ENCODE measurements around the gene UACA. TPM values are rescaled to one million over a fixed set of nuclear protein-coding genes. Genes with fewer than 3 reads are reported as not detected.

Gene UACA
- total and polyA plus RNA-seq, 2 of the 8 experiments (the other 6 are each of a cell fraction or from before 2014, with no cell fraction given): 28.6 to 38.9 TPM

DNA sequence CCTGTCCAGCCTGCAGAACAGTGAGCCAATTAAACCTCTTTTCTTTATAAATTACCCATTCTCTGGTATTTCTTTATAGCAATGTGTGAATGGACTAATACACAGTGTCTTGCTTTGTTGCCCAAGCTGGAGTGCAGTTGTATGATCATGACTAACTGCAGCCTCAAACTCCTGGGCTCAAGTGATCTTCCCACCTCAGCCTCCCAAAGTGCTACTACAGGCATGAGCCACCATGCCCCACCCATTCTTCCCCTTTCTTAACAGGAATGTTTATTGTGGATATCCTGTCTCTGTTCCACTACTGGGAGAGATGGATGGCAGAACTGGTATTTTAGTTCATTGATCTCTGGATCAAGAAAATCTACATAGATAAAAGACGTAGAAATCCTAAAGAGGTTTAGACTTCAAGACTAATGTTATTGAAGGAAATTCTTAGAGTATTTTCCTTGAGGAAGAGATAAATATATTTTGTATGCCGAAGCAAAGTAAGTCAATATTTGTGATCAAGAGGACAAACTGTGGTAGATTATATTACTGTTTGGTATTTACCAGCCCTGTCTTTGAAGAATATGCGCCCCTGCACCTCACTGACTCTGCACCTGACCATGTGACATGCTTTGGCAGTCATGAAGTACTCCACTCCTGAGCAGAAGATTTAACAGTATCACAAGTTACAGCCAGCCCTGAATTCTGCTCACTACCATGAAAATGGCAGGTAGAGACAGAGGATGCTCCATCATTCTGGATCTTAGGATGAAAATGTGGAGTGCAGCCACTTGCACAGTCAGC lies 42.9 kb downstream of the UACA start:
- Histone ChIP-seq H3K9ac (replicated peaks in 1 of 4; ENCODE audit: extremely low read depth in 1 of 4, low read depth in 3 of 4, low read length in 3 of 4) (no peak overlapping the region), H3K23ac (ENCODE audit: insufficient read length) (no peak overlapping the region), H3K79me2 (ENCODE audit: control insufficient read depth in 1 of 2, insufficient read depth in 2 of 2, low read length in 2 of 2) (no peaks in the 10 kb centered on the region; a peak in 1 of 4 replicates), H2BK5ac (ENCODE audit: low read depth, low read length) (no peak overlapping the region), H3K27me3 (replicated peaks in 1 of 4; ENCODE audit: control insufficient read depth in 3 of 4, extremely low read depth in 1 of 4, insufficient read depth in 3 of 4, low read length in 3 of 4) (no peaks in the 10 kb centered on the region), H3K14ac (ENCODE audit: insufficient read length) (no peak overlapping the region), H3K4ac (replicated peaks; ENCODE audit: insufficient read length, low read depth, low read length) (no peak overlapping the region), H4K5ac (ENCODE audit: insufficient read length, low read depth, low read length) (no peak overlapping the region), H2AFZ (ENCODE audit: low read length) (no peak overlapping the region), H3K4me1 (replicated peaks in 1 of 4; ENCODE audit: control insufficient read depth in 3 of 4, insufficient read depth in 4 of 4, low read length in 3 of 4) (0 out of 7 replicates have a peak, but pooled peaks cover 0 to 2% (median 0%) of the 10 kb centered on the region in 4 experiments), H3K23me2 (ENCODE audit: low read depth, low read length) (no peaks in the 10 kb centered on the region; the same call in 1 of the 2 replicates), H4K20me1 (replicated peaks in 1 of 2; ENCODE audit: control insufficient read depth in 1 of 2, insufficient read depth in 2 of 2, low read length in 2 of 2) (peaks cover 0 to 1% of the 10 kb centered on the region in 2 experiments), H4K8ac (ENCODE audit: extremely low read depth, insufficient read depth, low read length) (no peak overlapping the region), H2AK5ac (ENCODE audit: low read depth, low read length) (0 out of 2 replicates have a peak overlapping the region, but pooled peaks have one; percentile 9), H3K4me3 (ENCODE audit: extremely low read depth in 1 of 4, insufficient read depth in 2 of 4, low read depth in 3 of 4, low read length in 4 of 4) (no peak overlapping the region), H2BK120ac (replicated peaks; ENCODE audit: low read depth, low read length) (no peak overlapping the region), H3K56ac (replicated peaks; ENCODE audit: insufficient read length, low read depth, low read length) (no peak overlapping the region), H2BK12ac (ENCODE audit: low read depth, low read length) (no peak overlapping the region), H4K91ac (replicated peaks; ENCODE audit: insufficient read length, low read length) (no peak overlapping the region), H3K27ac (ENCODE audit: low read depth, low read length) (no peak overlapping the region), H3K36me3 (ENCODE audit: control insufficient read depth in 2 of 4, insufficient read depth in 4 of 4, low read length in 3 of 4) (no peaks in the 10 kb centered on the region), H2BK15ac (ENCODE audit: low read length) (no peak overlapping the region), H2BK20ac (ENCODE audit: low read length) (no peak overlapping the region), H3K18ac (ENCODE audit: extremely low read depth, low read length) (no peak overlapping the region), H3K4me2 (ENCODE audit: insufficient read depth in 1 of 2, low read depth in 2 of 2, low read length in 2 of 2) (no peak overlapping the region), H3K9me3 (ENCODE audit: insufficient read depth in 2 of 2, low read depth in 1 of 2, low read length in 1 of 2) (no peaks in the 10 kb centered on the region), H3K79me1 (ENCODE audit: low read depth, low read length) (0 out of 2 replicates have a peak, but pooled peaks cover 2% of the 10 kb centered on the region)
- DNase-seq (ENCODE audit: low read depth in 1 of 2, low spot score in 2 of 2) (no peak), FAIRE-seq (no peak)
- WGBS, 2 experiments (ENCODE audit: extremely low coverage in 1 of 2, insufficient coverage in 1 of 2, insufficient read length in 1 of 2, insufficient replicate concordance in 2 of 2, low coverage in 1 of 2, low lambda C conversion rate in 2 of 2, missing lambda C conversion rate in 1 of 2): 89% methylated on average over 3 of the region's 3 CpGs; no CpG with 5 or more reads in 1 of the 2 experiments
- ChIA-PET POLR2A (ENCODE audit: partially characterized antibody) (no interaction called here), CTCF (ENCODE audit: partially characterized antibody) (no interaction called here)
- TF ChIP-seq SIN3A (conservative IDR thresholded peaks at IDR 0.05 in 1 of 2, IDR thresholded peaks at IDR 0.05 in 1 of 2; ENCODE audit: low read depth in 1 of 2, low read length in 2 of 2) (no peak), POLR2A (IDR thresholded peaks at IDR 0.05; ENCODE audit: control extremely low read depth in 1 of 2, low read depth in 2 of 2, low read length in 2 of 2) (no peak), KDM4A (IDR thresholded peaks at IDR 0.05; ENCODE audit: low read depth, low read length, severe bottlenecking) (no peak), RAD21 (IDR thresholded peaks at IDR 0.05 in 1 of 2, conservative IDR thresholded peaks at IDR 0.05 in 1 of 2; ENCODE audit: low read depth in 2 of 2, low read length in 2 of 2) (no peak)
- TF ChIP-seq, protein P1, sequence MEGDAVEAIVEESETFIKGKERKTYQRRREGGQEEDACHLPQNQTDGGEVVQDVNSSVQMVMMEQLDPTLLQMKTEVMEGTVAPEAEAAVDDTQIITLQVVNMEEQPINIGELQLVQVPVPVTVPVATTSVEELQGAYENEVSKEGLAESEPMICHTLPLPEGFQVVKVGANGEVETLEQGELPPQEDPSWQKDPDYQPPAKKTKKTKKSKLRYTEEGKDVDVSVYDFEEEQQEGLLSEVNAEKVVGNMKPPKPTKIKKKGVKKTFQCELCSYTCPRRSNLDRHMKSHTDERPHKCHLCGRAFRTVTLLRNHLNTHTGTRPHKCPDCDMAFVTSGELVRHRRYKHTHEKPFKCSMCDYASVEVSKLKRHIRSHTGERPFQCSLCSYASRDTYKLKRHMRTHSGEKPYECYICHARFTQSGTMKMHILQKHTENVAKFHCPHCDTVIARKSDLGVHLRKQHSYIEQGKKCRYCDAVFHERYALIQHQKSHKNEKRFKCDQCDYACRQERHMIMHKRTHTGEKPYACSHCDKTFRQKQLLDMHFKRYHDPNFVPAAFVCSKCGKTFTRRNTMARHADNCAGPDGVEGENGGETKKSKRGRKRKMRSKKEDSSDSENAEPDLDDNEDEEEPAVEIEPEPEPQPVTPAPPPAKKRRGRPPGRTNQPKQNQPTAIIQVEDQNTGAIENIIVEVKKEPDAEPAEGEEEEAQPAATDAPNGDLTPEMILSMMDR (IDR thresholded peaks at IDR 0.05; ENCODE audit: control extremely low read depth in 1 of 3, insufficient read depth in 1 of 3, low read depth in 1 of 3, low read length in 3 of 3): no peak
